Activated naive CD4-positive, alpha-beta T cell treated with anti-CD3 and anti-CD28 coated beads, Interleukin-2, amount 50 U/mL, for 72 hours (primary cell): ENCODE results near the gene DEFB129. TPM values are rescaled to one million over a fixed set of nuclear protein-coding genes. Genes with fewer than 3 reads are reported as not detected.
"Not testable (repeated sequence)": the region's sequence is repeated elsewhere in the genome, so short reads cannot be mapped to it uniquely, and the experiment has no call there.

Source experiments
- ATAC-seq, 2 donors: fragments of 150-1000 bp; cut with Tn5 transposase; 2 replicates each; pipeline ENCODE4 v1.10.0; 2021; ENCODE audit warnings: mild to moderate bottlenecking in 2 of 2, moderate library complexity in 2 of 2
- DNase-seq, 2 donors: peaks; one replicate each; pipeline ENCODE4 v3.0.0; 2021 to 2022; ENCODE audit warnings: low spot score in 2 of 2
- H3K27ac Mint-ChIP-seq, 2 donors: one replicate each; pipeline ENCODE4 v1.8.0; 2022; ENCODE audit warnings: mild to moderate bottlenecking in 2 of 2, mixed read lengths in 2 of 2
- H3K36me3 Mint-ChIP-seq, 2 donors: one replicate each; pipeline ENCODE4 v1.8.0; 2022; ENCODE audit warnings: mixed read lengths in 2 of 2
- H3K9me3 Mint-ChIP-seq, 2 donors: one replicate each; pipeline ENCODE4 v1.8.0; 2022; ENCODE audit warnings: mixed read lengths in 2 of 2
- total RNA-seq, 2 donors: library from RNA; stranded (reverse); gene quantifications; one replicate each; pipeline ENCODE4 v1.2.3, GENCODE V29; 2022

Gene DEFB129
- not detected for total RNA-seq

GRCh38 chr20:226958-227357 lies at the start of gene DEFB129:
TSS of gene DEFB129 (plus strand) at chr20:227258. CDS start at chr20:227289, 31 bp downstream.
- ATAC-seq (no peak), DNase-seq (no peak)
- peak within 1 kb of the TSS in 1 of 2 donors; percentile 24 for H3K27ac Mint-ChIP-seq
- peaks cover 0 to 6% of the 10 kb centered on the region in 2 donors for H3K36me3 Mint-ChIP-seq
- peaks cover 4 to 10% of the 10 kb centered on the region in 2 donors for H3K9me3 Mint-ChIP-seq

DNA sequence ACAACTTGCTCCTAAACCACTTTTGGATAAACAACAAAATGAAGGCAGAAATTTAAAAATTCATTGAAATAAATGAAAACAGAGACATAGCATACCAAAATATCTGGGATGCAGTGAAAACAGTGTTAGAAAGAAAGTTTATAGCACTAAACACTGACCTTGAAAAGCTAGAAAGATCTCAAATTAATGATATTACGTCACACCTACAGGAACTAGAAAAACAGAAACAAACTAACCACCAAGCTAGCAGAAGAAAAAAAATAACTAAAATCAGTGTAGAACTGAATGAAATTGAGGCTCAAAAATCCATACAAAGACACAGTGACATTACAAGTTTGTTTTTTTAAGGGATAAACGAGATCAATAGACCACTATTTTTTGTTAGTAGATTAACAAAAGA lies 42.8 kb upstream of the DEFB129 start:
- no peak for DNase-seq
- Mint-ChIP-seq H3K9me3 (peaks cover 11% of the 10 kb centered on the region in 2 donors), H3K36me3 (peaks cover 16 to 21% of the 10 kb centered on the region in 2 donors), H3K27ac (no peak overlapping the region)
- ATAC-seq = no peak

GRCh38 chr20:187733-188132 lies 39.3 kb upstream of the DEFB129 start:
- no peak overlapping the region for H3K27ac Mint-ChIP-seq
- H3K36me3 Mint-ChIP-seq = peaks cover 16 to 21% of the 10 kb centered on the region in 2 donors

GRCh38 chr20:189611-190010 lies 37.4 kb upstream of the DEFB129 start, which contains the start of gene DEFB128:
TSS of gene DEFB128 (minus strand) at chr20:189711. CDS start at chr20:189623, 88 bp downstream.
- Mint-ChIP-seq H3K9me3 (peaks cover 3 to 4% of the 10 kb centered on the region in 2 donors), H3K27ac (no peak within 1 kb of the TSS), H3K36me3 (peaks cover 8% of the 10 kb centered on the region in 2 donors)
- DNase-seq (no peak), ATAC-seq (no peak)

More at GRCh38 chr20:187733-188132, 39.3 kb upstream of the DEFB129 start:
- ATAC-seq (no peak), DNase-seq (no peak)
- H3K9me3 Mint-ChIP-seq = peaks cover 11% of the 10 kb centered on the region in 2 donors

DNA sequence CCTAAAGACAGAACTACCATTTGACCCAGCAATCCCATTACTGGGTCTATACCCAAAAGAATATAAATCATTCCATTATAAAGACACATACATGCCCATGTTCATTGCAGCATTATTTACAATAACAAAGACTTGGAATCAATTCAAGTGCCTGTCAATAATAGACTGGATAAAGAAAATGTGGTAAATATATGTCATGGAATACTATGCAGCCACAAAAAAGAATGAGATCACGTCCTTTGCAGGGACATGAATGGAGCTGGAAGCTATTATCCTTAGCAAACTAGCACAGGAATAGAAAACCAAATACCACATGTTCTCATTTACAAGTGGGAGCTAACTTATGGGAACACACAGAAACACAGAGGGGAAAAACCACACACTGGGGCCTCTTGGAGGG lies 28.8 kb upstream of the DEFB129 start:
- H3K36me3 Mint-ChIP-seq = no peaks in the 10 kb centered on the region
- no peaks in the 10 kb centered on the region for H3K9me3 Mint-ChIP-seq
- no peak for ATAC-seq
- H3K27ac Mint-ChIP-seq = no peak overlapping the region
- DNase-seq = no peak

- H3K27ac Mint-ChIP-seq = no peak overlapping the region
- DNase-seq = no peak
- no peak for ATAC-seq
- H3K9me3 Mint-ChIP-seq = no peaks in the 10 kb centered on the region
- no peaks in the 10 kb centered on the region for H3K36me3 Mint-ChIP-seq
These were observed 27.1 kb upstream of the DEFB129 start for GRCh38 chr20:199996-200395.

- not testable (repeated sequence) for DNase-seq, H3K36me3 Mint-ChIP-seq, H3K9me3 Mint-ChIP-seq, ATAC-seq, H3K27ac Mint-ChIP-seq
These were observed 23.4 kb upstream of the DEFB129 start for GRCh38 chr20:203630-204029.

- no peak overlapping the region for H3K27ac Mint-ChIP-seq
- ATAC-seq = peak; percentile 83 to 92
- peak in 1 of 2 donors; percentile 9 for DNase-seq
- H3K36me3 Mint-ChIP-seq = no peaks in the 10 kb centered on the region
- H3K9me3 Mint-ChIP-seq = no peaks in the 10 kb centered on the region
These were observed 18.0 kb upstream of the DEFB129 start for GRCh38 chr20:208942-209566.

DNA sequence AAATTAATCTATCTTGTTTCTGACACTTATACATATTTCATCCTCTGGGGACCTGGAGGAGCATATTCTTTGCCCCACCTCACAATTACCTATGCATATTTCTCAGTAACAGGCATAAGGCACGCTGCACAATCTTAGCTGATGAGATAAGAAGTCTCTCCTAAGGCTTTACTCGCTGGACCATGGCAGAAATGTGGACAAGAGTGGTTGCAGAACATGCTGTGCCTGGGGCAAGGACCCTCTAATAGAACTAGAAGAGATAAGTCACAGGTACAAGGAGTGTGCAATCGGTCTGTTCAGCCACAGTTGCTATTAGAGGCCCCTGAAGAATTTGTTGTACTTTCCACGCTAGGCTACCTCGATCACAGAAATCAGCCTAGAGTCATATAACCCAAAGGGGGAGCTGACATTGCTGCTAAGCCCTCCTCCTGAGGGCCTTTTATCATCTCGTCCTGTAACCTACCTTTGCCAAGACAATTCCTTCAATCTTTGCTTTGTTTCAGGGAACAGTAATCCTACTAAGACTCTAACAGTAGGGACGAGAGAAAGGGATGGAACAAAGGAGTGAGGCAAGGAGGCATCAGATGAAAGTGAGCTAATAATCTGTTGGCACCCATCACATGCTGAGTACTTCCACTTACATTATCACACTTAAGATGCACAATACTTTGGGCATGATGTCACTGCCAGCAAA lies 16.1 kb upstream of the DEFB129 start:
- Mint-ChIP-seq H3K27ac (no peak overlapping the region), H3K9me3 (no peaks in the 10 kb centered on the region), H3K36me3 (no peaks in the 10 kb centered on the region)
- ATAC-seq (no peak), DNase-seq (no peak)

DNA sequence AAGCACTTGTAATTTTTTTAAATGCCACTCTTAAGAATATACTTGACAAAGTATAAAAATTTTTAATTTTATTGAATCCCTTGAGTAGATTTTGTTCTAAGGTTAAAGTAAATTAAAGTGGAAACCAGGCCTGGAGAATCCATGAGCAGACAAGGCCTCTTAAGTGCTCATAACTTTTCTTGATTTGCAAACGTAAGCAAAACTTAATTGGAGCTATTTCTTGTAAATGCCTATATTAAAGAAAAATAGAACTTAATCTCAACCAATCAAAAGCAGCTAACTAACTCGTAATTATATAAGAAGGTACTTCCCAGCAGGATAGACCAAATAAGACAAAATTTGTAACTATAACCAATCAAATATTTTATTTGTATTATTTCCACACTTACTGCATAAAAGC lies 12.7 kb upstream of the DEFB129 start:
- DNase-seq = no peak
- ATAC-seq = no peak
- H3K27ac Mint-ChIP-seq = no peak overlapping the region
- H3K36me3 Mint-ChIP-seq = no peaks in the 10 kb centered on the region
- no peaks in the 10 kb centered on the region for H3K9me3 Mint-ChIP-seq

DNA sequence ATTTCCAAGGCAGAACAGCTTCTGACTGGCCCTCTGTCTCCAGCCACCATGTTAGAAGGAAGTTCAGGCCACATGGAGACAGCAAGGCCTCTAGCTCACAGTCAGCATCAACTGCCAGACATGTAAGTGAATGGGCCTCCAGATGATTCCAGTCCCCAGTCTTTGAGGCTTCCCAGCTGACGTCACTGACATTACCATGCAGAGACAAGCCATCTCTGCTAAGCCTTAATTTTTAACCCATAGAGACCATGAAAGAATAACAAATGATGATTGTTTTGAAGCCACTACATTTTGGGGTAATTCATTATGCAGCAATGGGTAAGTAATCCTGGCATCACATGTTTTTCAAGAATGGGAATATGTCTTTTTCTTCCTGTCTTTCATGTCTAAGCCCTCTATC lies 11.3 kb upstream of the DEFB129 start:
- Mint-ChIP-seq H3K36me3 (no peaks in the 10 kb centered on the region), H3K9me3 (no peaks in the 10 kb centered on the region), H3K27ac (no peak overlapping the region)
- no peak for DNase-seq
- no peak for ATAC-seq

- no peaks in the 10 kb centered on the region for H3K36me3 Mint-ChIP-seq
- ATAC-seq = no peak
- DNase-seq = no peak
- H3K9me3 Mint-ChIP-seq = no peaks in the 10 kb centered on the region
- H3K27ac Mint-ChIP-seq = no peak overlapping the region
These were observed 9.8 kb upstream of the DEFB129 start for GRCh38 chr20:217266-217665.

GRCh38 chr20:219290-220115 lies 7.6 kb upstream of the DEFB129 start:
- H3K36me3 Mint-ChIP-seq = no peaks in the 10 kb centered on the region
- H3K27ac Mint-ChIP-seq = no peak overlapping the region
- H3K9me3 Mint-ChIP-seq = no peaks in the 10 kb centered on the region
- ATAC-seq = peak in 1 of 2 donors; percentile 50
- DNase-seq = no peak

DNA sequence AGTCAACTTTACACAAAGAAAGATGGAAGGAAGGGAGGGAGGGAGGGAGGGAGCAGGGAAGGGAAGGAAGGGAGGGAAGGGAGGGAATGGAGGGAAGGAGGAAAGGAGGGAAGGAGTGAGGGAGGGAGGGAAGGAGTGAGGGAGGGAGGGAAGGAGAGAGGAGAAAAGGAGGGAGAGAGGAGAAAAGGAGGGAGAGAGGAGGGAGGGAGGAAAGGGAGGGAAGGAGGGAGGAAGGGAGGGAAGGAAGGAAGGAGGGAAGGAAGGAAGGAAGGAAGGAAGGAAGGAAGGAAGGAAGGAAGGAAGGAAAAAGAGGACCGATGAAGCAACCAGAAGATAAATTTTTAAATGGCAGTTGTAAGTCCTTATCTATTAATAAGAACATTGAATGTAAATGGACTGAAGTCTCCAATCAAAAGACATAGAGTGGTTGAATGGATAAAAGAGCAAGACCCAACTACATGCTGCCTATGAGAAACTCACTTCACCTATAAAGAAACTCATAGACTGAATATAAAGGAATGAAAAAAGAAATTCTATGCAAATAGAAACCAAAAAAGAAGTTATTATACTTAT lies 5.7 kb upstream of the DEFB129 start:
- ATAC-seq (no peak), DNase-seq (no peak)
- H3K9me3 Mint-ChIP-seq = peaks cover 0 to 4% of the 10 kb centered on the region in 2 donors
- H3K36me3 Mint-ChIP-seq = peaks cover 0 to 6% of the 10 kb centered on the region in 2 donors
- H3K27ac Mint-ChIP-seq = no peak overlapping the region

DNA sequence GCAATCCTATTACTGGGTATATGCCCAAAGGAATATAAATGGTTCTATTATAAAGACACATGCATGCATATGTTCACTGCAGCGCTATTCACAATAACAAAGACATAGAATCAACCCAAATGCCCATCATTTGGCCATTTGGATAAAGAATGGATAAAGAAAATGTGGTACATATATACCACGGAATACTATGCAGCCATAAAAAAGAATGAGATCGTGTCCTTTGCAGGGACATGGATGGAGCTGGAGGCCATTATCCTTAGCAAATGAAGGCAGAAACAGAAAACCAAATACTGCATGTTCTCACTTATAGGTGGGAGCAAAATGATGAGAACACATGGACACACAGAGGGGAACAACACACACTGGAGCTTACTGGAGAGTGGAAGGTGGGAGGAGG lies 1.2 kb upstream of the DEFB129 start:
- not testable (repeated sequence) for DNase-seq, H3K36me3 Mint-ChIP-seq, H3K9me3 Mint-ChIP-seq, ATAC-seq, H3K27ac Mint-ChIP-seq

DNA sequence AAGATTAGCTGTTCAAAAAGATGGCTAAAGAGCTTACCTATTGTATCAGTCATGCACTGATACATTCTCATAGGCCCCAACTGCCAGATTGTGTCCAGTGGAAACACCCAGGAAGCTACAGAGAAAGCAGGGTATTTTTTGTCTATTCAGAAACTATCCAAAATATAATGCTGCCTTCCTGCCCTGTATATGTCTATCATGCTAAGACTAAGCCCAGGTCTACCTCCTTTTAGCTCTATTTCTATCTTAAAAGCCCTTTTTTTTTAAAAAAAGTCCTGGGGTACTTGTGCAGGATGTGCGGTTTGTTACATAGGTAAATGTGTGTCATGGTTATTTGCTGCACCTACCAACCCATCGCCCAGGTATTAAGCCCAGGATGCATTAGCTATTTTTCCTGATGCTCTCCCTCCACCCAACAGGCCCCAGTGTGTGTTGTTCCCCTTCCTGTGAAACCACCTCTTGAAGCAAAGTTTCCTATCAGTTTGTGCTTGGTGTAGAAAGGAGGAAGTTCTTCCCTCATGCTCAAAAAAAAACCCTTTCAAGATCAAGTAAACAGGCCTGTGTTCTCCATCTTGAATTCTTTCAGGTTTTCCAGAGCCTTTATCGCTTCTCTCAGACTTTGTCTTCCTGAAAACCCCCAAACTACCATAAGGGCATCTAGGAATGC lies 514 bp downstream of the DEFB129 start:
- H3K36me3 Mint-ChIP-seq = peaks cover 0 to 6% of the 10 kb centered on the region in 2 donors
- ATAC-seq (no peak), DNase-seq (no peak)
- peak overlapping the region in 1 of 2 donors; percentile 24 for H3K27ac Mint-ChIP-seq
- peaks cover 4 to 12% of the 10 kb centered on the region in 2 donors for H3K9me3 Mint-ChIP-seq
